A204.1 (cell line): Measurements from ENCODE around the gene TMCO6.

Experiments
- FAIRE-seq: peaks from 2 replicates; lab custom pipeline; 2012; peaks lifted over from hg19 to GRCh38; lab: Jason Lieb, UNC

The TMCO6 gene

DNA sequence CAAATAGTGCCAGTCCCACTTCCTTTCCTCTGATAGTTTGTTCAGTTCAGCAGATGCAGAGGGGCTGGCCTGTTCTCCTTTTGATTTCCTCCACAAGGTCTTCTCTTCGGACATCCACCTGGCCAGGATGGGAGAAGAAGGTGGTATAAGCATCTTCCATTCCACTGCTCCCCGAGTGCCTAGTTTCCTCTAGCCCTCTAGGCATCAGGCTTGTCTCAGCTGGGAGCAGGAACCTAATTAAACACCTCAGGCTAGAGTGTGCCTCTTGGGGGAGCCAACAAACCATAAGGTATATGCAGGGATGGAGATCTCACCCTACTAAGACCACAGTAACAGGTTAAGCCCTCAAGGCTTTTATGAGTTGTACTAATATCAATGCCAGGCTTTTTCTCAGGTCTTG is 35.0 kb downstream of the TMCO6 start:
- no peak for FAIRE-seq

DNA sequence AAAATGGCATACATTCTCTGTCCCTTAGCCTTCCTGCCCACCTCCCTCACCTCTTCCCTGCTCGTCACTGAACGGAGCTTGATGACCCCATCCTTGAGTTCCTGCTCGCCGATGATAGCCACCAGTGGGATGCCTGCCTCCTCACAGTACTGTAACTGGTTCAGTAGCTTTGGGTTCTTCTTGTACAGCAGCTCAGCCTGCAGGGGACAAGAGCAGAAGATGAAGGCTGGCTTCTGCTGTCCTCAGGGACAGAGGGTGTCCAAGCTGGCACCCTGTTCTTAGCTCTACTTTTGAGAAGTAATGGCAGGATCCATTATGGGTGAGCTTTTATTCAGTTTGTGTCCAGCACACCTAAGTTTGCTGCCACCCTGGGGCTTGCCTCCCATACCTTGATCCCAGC is 35.4 kb downstream of the TMCO6 start:
- FAIRE-seq, result no peak

GRCh38 chr5:140677947-140678346 is 38.7 kb downstream of the TMCO6 start:
- no peak for FAIRE-seq

DNA sequence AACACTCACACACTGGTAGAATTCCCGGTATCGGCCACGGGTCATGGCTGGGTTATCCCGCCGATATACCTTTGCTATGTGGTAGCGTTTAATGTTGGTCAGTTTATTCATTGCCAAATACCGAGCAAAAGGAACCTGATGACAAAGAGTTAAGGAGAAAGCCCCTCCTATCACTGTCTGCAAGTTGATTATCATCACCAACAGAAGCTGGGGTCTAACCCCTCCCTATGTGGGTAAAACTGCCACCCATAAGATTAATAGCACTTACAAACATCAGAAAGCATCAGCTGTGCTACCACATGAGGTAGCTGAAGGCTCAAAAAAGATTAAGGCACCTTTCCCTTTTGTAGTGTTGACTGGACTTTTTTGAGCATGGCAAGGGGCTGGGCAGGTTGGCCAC is 39.7 kb downstream of the TMCO6 start:
- no peak for FAIRE-seq

DNA sequence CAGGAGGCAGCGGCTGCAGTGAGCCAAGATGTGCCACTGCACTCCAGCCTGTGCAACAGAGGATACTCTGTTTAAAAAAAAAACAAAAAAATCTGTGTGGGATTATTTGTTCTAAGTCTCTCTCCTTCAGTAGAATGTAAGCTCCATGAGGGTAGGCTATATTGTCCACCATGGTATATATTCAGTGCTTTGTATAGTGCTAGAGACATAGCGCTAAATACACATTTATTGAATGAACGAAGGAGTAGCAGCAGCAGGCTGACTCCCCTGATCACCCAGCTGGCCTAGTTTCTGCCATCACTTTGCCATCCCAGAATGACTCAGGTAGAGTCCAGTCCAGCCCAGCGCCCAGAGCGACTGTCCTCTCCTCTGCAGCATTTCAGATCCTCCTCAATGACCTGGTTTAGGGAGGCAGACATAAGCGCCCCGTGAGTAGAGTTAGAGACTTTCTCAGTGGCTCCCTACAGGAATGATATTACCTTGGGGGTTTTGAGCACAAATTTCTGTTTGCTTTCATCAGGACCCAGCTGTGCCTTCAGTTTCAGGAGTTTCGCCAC is 51.2 kb downstream of the TMCO6 start:
- FAIRE-seq, result no peak

GRCh38 chr5:140690941-140691924 is 52.0 kb downstream of the TMCO6 start, which contains the start of the genes HARS1 and HARS2:
TSS of gene HARS1 (minus strand) at chr5:140691370. CDS start at chr5:140691304, 66 bp downstream.
TSS of gene HARS2 (plus strand) at chr5:140691455. CDS start at chr5:140691649, 194 bp downstream.
- peak; percentile 86 for FAIRE-seq

- FAIRE-seq, result no peak
Observed at GRCh38 chr5:140694276-140694675, 55.0 kb downstream of the TMCO6 start.
